ENCODE measurements around the gene MFSD1. TPM values are rescaled to one million over a fixed set of nuclear protein-coding genes. Genes with fewer than 3 reads are reported as not detected.

Gene MFSD1
- total and polyA plus RNA-seq, 9 of the 15 experiments (the other 6 are each of a cell fraction or from before 2014, with no cell fraction given): 8.7 to 49.5 (median 28.6) TPM

GRCh38 chr3:158801696-158802408 is at the start of gene MFSD1 (continued):
- TF ChIP-seq PCBP1 (IDR thresholded peaks at IDR 0.05; ENCODE audit: low read depth, low read length, poor library complexity, severe bottlenecking) (peak; percentile 49), ZNF143 (CRISPR knock-in tag; IDR thresholded peaks at IDR 0.05) (no peak), NR1H2 (CRISPR knock-in tag; IDR thresholded peaks at IDR 0.05) (no peak), NFXL1 (CRISPR knock-in tag; IDR thresholded peaks at IDR 0.05) (no peak), PHF8 (IDR thresholded peaks at IDR 0.05; ENCODE audit: borderline replicate concordance, low read length) (peak; percentile 80; the same call in 1 of the 2 replicates), MYNN (IDR thresholded peaks at IDR 0.05) (no peak), MYNN (CRISPR knock-in tag; IDR thresholded peaks at IDR 0.05) (no peak), GABPA (tag; conservative IDR thresholded peaks at IDR 0.05; ENCODE audit: low read depth) (peak; percentile 68), RBM14 (IDR thresholded peaks at IDR 0.05; ENCODE audit: borderline replicate concordance, insufficient read depth, low read depth, low read length) (0 out of 2 replicates have a peak, but pooled peaks have one; percentile 50), PML (IDR thresholded peaks at IDR 0.05; ENCODE audit: low read length) (peak; percentile 60; the same call in 1 of the 2 replicates), CBX5 (IDR thresholded peaks at IDR 0.05; ENCODE audit: borderline replicate concordance, low read depth) (no peak), ZNF586 (CRISPR knock-in tag; conservative IDR thresholded peaks at IDR 0.05) (no peak), ZKSCAN3 (CRISPR knock-in tag; IDR thresholded peaks at IDR 0.05) (no peak), DLX4 (CRISPR knock-in tag; IDR thresholded peaks at IDR 0.05) (no peak), SOX6 (IDR thresholded peaks at IDR 0.05) (peak; percentile 8; the same call in 1 of the 2 replicates), TCF15 (CRISPR knock-in tag; IDR thresholded peaks at IDR 0.05) (no peak), SAFB (IDR thresholded peaks at IDR 0.05; ENCODE audit: borderline replicate concordance, low read depth, low read length) (peak; percentile 74; the same call in 1 of the 2 replicates), HMGN3 (IDR thresholded peaks at IDR 0.05; ENCODE audit: borderline replicate concordance, extremely low read depth, insufficient read length, low read depth, low read length) (peak; percentile 80), POLR2B (IDR thresholded peaks at IDR 0.05; ENCODE audit: low read depth, partially characterized antibody) (peak; percentile 59), RFX7 (CRISPR knock-in tag; IDR thresholded peaks at IDR 0.05) (no peak), FOXJ3 (CRISPR knock-in tag; IDR thresholded peaks at IDR 0.05) (no peak), THAP12 (CRISPR knock-in tag; IDR thresholded peaks at IDR 0.05) (peak; percentile 53; the same call in 1 of the 2 replicates), ATF6 (CRISPR knock-in tag; IDR thresholded peaks at IDR 0.05) (peak; percentile 8; the same call in 1 of the 2 replicates), MECOM (CRISPR knock-in tag; IDR thresholded peaks at IDR 0.05) (0 out of 2 replicates have a peak, but pooled peaks have one; percentile 16)

All from K562 (cell line).